Measurements from ENCODE around the gene SFN.

SFN gene

GRCh38 chr1:26827663-26828062 is 35.3 kb upstream of the SFN start:
- Histone ChIP-seq H3K36me3 (replicated peaks; ENCODE audit: low read depth, low read length) (peaks cover 21% of the 10 kb centered on the region), H3K9ac (ENCODE audit: low read length) (peak overlapping the region; percentile 80), H4K20me1 (ENCODE audit: insufficient read depth, low read length) (peaks cover 7% of the 10 kb centered on the region), H3K79me2 (ENCODE audit: low read length) (peaks cover 55% of the 10 kb centered on the region), H2AFZ (ENCODE audit: low read depth, low read length) (no peak overlapping the region), H3K4me3 (ENCODE audit: low read length) (peak overlapping the region; percentile 97), H3K4me2 (ENCODE audit: low read length) (peak overlapping the region; percentile 90), H3K27ac (ENCODE audit: low read length) (peak overlapping the region; percentile 18; the same call in 1 of the 2 replicates), H3K9me3 (ENCODE audit: insufficient read depth, low read length) (no peaks in the 10 kb centered on the region), H3K27me3 (ENCODE audit: low read depth, low read length) (no peaks in the 10 kb centered on the region), H3K4me1 (ENCODE audit: low read length) (peaks cover 29% of the 10 kb centered on the region)
- no peak for TF ChIP-seq EZH2phosphoT487 (IDR thresholded peaks at IDR 0.05; ENCODE audit: low read depth)
- TF ChIP-seq CTCF (IDR thresholded peaks at IDR 0.05; ENCODE audit: low read depth, low read length) = no peak

- Histone ChIP-seq H3K4me2 (ENCODE audit: low read length) (peak overlapping the region; percentile 86), H2AFZ (ENCODE audit: low read depth, low read length) (no peak overlapping the region), H3K27me3 (ENCODE audit: low read depth, low read length) (no peaks in the 10 kb centered on the region), H3K36me3 (replicated peaks; ENCODE audit: low read depth, low read length) (peaks cover 28% of the 10 kb centered on the region), H3K9me3 (ENCODE audit: insufficient read depth, low read length) (no peaks in the 10 kb centered on the region), H3K79me2 (ENCODE audit: low read length) (peaks cover 55% of the 10 kb centered on the region), H4K20me1 (ENCODE audit: insufficient read depth, low read length) (peaks cover 7% of the 10 kb centered on the region), H3K4me3 (ENCODE audit: low read length) (peak overlapping the region; percentile 66), H3K27ac (ENCODE audit: low read length) (peak overlapping the region; percentile 45), H3K9ac (ENCODE audit: low read length) (peak overlapping the region; percentile 46), H3K4me1 (ENCODE audit: low read length) (peaks cover 38% of the 10 kb centered on the region)
- TF ChIP-seq EZH2phosphoT487 (IDR thresholded peaks at IDR 0.05; ENCODE audit: low read depth) (no peak), CTCF (IDR thresholded peaks at IDR 0.05; ENCODE audit: low read depth, low read length) (no peak)
Measured at GRCh38 chr1:26828411-26828991, 34.4 kb upstream of the SFN start.

GRCh38 chr1:26829184-26829911 is 33.6 kb upstream of the SFN start:
- TF ChIP-seq CTCF (IDR thresholded peaks at IDR 0.05; ENCODE audit: low read depth, low read length) (no peak), EZH2phosphoT487 (IDR thresholded peaks at IDR 0.05; ENCODE audit: low read depth) (no peak)
- Histone ChIP-seq H3K9me3 (ENCODE audit: insufficient read depth, low read length) (no peaks in the 10 kb centered on the region), H3K4me3 (ENCODE audit: low read length) (peak overlapping the region; percentile 66; the same call in 1 of the 2 replicates), H2AFZ (ENCODE audit: low read depth, low read length) (no peak overlapping the region), H3K27ac (ENCODE audit: low read length) (peak overlapping the region; percentile 45), H3K36me3 (replicated peaks; ENCODE audit: low read depth, low read length) (peaks cover 34% of the 10 kb centered on the region), H3K9ac (ENCODE audit: low read length) (no peak overlapping the region), H3K79me2 (ENCODE audit: low read length) (peaks cover 55% of the 10 kb centered on the region), H3K27me3 (ENCODE audit: low read depth, low read length) (no peaks in the 10 kb centered on the region), H3K4me1 (ENCODE audit: low read length) (peaks cover 43% of the 10 kb centered on the region), H4K20me1 (ENCODE audit: insufficient read depth, low read length) (peaks cover 7% of the 10 kb centered on the region), H3K4me2 (ENCODE audit: low read length) (peak overlapping the region; percentile 86; the same call in 1 of the 2 replicates)

GRCh38 chr1:26831059-26831458 is 31.9 kb upstream of the SFN start:
- Histone ChIP-seq H3K79me2 (ENCODE audit: low read length) (peaks cover 54% of the 10 kb centered on the region), H3K27ac (ENCODE audit: low read length) (no peak overlapping the region), H3K4me2 (ENCODE audit: low read length) (no peak overlapping the region), H3K4me1 (ENCODE audit: low read length) (peaks cover 39% of the 10 kb centered on the region), H4K20me1 (ENCODE audit: insufficient read depth, low read length) (peaks cover 7% of the 10 kb centered on the region), H2AFZ (ENCODE audit: low read depth, low read length) (no peak overlapping the region), H3K4me3 (ENCODE audit: low read length) (no peak overlapping the region), H3K9me3 (ENCODE audit: insufficient read depth, low read length) (no peaks in the 10 kb centered on the region), H3K36me3 (replicated peaks; ENCODE audit: low read depth, low read length) (peaks cover 38% of the 10 kb centered on the region), H3K27me3 (ENCODE audit: low read depth, low read length) (no peaks in the 10 kb centered on the region), H3K9ac (ENCODE audit: low read length) (no peak overlapping the region)
- no peak for TF ChIP-seq CTCF (IDR thresholded peaks at IDR 0.05; ENCODE audit: low read depth, low read length)

Data from OCI-LY3 (cell line).